MCF 10A (cell line): ENCODE measurements around the gene ELK4. TPM values are rescaled to one million over a fixed set of nuclear protein-coding genes. Genes with fewer than 3 reads are reported as not detected.

Experiments
- BruUV-seq: library from RNA; stranded (reverse); fragments of 400-500 nt; replicated peaks from 2 replicates; lab custom pipeline; 2021; lab: Mats Ljungman, UMichigan
- CTCF ChIA-PET: fragments of 300-600 bp; sonication (Branson Sonifier 250); formaldehyde crosslinking; extraction: SDS; loops from one replicate; lab custom pipeline; 2021; ENCODE audit warnings: antibody characterized with exemption, inconsistent platforms; lab: Yijun Ruan, JAX
- POLR2A ChIA-PET: fragments of 300-600, 350-650 bp; sonication (Branson Sonifier 250); formaldehyde crosslinking; extraction: SDS; loops from one replicate; lab custom pipeline; 2020; ENCODE audit warnings: antibody characterized with exemption, inconsistent platforms; lab: Yijun Ruan, JAX
- DNase-seq: peaks from one replicate; pipeline ENCODE4 v3.0.0-alpha.2; 2018; ENCODE audit not compliant: unreplicated experiment
- H3K27ac Mint-ChIP-seq: one replicate; pipeline ENCODE4 v1.8.0; 2022; ENCODE audit warnings: mild to moderate bottlenecking, low read depth, mixed read lengths; ENCODE audit not compliant: unreplicated experiment
- H3K27me3 Mint-ChIP-seq: one replicate; pipeline ENCODE4 v1.8.0; 2022; ENCODE audit warnings: mixed read lengths; ENCODE audit not compliant: insufficient read depth, unreplicated experiment
- H3K36me3 Mint-ChIP-seq: one replicate; pipeline ENCODE4 v1.8.0; 2022; ENCODE audit warnings: mild to moderate bottlenecking, moderate library complexity, mixed read lengths; ENCODE audit not compliant: insufficient read depth, unreplicated experiment
- H3K4me1 Mint-ChIP-seq: one replicate; pipeline ENCODE4 v1.8.0; 2022; ENCODE audit warnings: mixed read lengths; ENCODE audit not compliant: insufficient read depth, unreplicated experiment
- H3K4me3 Mint-ChIP-seq: one replicate; pipeline ENCODE4 v1.8.0; 2022; ENCODE audit warnings: mild to moderate bottlenecking, moderate library complexity, mixed read lengths; ENCODE audit not compliant: unreplicated experiment
- H3K9me3 Mint-ChIP-seq: one replicate; pipeline ENCODE4 v1.8.0; 2022; ENCODE audit warnings: mixed read lengths; ENCODE audit not compliant: unreplicated experiment
- CTCF ChIP-seq: fragments of 200-600 bp; IDR thresholded peaks from one replicate; pipeline ENCODE4 v1.8.0; 2022; ENCODE audit warnings: antibody characterized with exemption, mild to moderate bottlenecking; ENCODE audit not compliant: unreplicated experiment
- intact Hi-C: fragments of 100-400 bp; cut with micrococcal nuclease; formaldehyde crosslinking; loops from 2 replicates; pipeline ENCODE4 v1.14.1; 2022
- total RNA-seq: library from RNA; stranded (reverse); gene quantifications from 2 replicates; pipeline ENCODE4 v1.2.3, GENCODE V29; 2022

ELK4 gene
- total RNA-seq, 1 experiment from 2014 or later = 101 TPM

- TF ChIP-seq CTCF = no peak
- no peak overlapping the region for H3K4me3 Mint-ChIP-seq
- H3K4me1 Mint-ChIP-seq = peaks cover 15% of the 10 kb centered on the region
- no TSS peak for BruUV-seq
- H3K36me3 Mint-ChIP-seq = peaks cover 32% of the 10 kb centered on the region
- H3K27me3 Mint-ChIP-seq = no peaks in the 10 kb centered on the region
- DNase-seq = no peak
- intact Hi-C loops = no loop called here
- H3K9me3 Mint-ChIP-seq = no peaks in the 10 kb centered on the region
- no peak overlapping the region for H3K27ac Mint-ChIP-seq
- ChIA-PET CTCF (interaction anchor here (0.7 to 2.1 kb wide), 3 partner anchors 11 to 53 kb away, joined by 3 to 6 read pairs (median 4); no protein-coding TSS in a partner anchor), POLR2A (interaction anchor here (1.0 to 5.4 kb wide), 2 partner anchors 27 to 107 kb away, joined by 3 to 37 read pairs; partner anchors contain the start of gene ELK4)
Measured at GRCh38 chr1:205604825-205605505, 26.8 kb downstream of the ELK4 start.

- TF ChIP-seq CTCF = no peak
- DNase-seq = no peak
- Mint-ChIP-seq H3K27ac (no peak overlapping the region), H3K4me1 (peaks cover 16% of the 10 kb centered on the region), H3K4me3 (no peak overlapping the region), H3K36me3 (peaks cover 34% of the 10 kb centered on the region), H3K27me3 (no peaks in the 10 kb centered on the region), H3K9me3 (no peaks in the 10 kb centered on the region)
- CTCF ChIA-PET = interaction anchor here (2.1 kb wide), 1 partner anchor 13 kb away, joined by 6 read pairs; no protein-coding TSS in a partner anchor
- POLR2A ChIA-PET = interaction anchor here (0.9 kb wide), 1 partner anchor 28 kb away, joined by 6 read pairs; the partner anchor contains the start of gene ELK4
- BruUV-seq = no TSS peak
- intact Hi-C loops = no loop called here
Measured at GRCh38 chr1:205604059-205604458, 27.8 kb downstream of the ELK4 start.

GRCh38 chr1:205601205-205601604 is 30.6 kb downstream of the ELK4 start:
- TF ChIP-seq CTCF = no peak
- CTCF ChIA-PET = interaction anchor here (1.0 to 26.1 kb wide), 13 partner anchors 8 to 251 kb away, joined by 3 to 918 read pairs (median 5); partner anchors contain the start of gene ELK4
- DNase-seq = no peak
- BruUV-seq = no TSS peak
- no peaks in the 10 kb centered on the region for H3K9me3 Mint-ChIP-seq
- peaks cover 45% of the 10 kb centered on the region for H3K36me3 Mint-ChIP-seq
- POLR2A ChIA-PET = interaction anchor here (0.6 to 12.4 kb wide), 11 partner anchors 8 to 109 kb away, joined by 3 to 555 read pairs (median 7); partner anchors contain the start of gene ELK4
- intact Hi-C loops = no loop called here
- H3K4me3 Mint-ChIP-seq = no peak overlapping the region
- no peak overlapping the region for H3K27ac Mint-ChIP-seq
- H3K4me1 Mint-ChIP-seq = peaks cover 19% of the 10 kb centered on the region
- no peaks in the 10 kb centered on the region for H3K27me3 Mint-ChIP-seq

GRCh38 chr1:205600085-205600484 is 31.7 kb downstream of the ELK4 start:
- no peak overlapping the region for H3K4me3 Mint-ChIP-seq
- peaks cover 35% of the 10 kb centered on the region for H3K36me3 Mint-ChIP-seq
- intact Hi-C loops = no loop called here
- BruUV-seq = no TSS peak
- POLR2A ChIA-PET = interaction anchor here (0.6 to 12.4 kb wide), 13 partner anchors 8 to 1283 kb away, joined by 3 to 555 read pairs (median 6); partner anchors contain the start of gene ELK4
- H3K9me3 Mint-ChIP-seq = no peaks in the 10 kb centered on the region
- peak; percentile 42 for DNase-seq
- peaks cover 26% of the 10 kb centered on the region for H3K4me1 Mint-ChIP-seq
- CTCF ChIA-PET = interaction anchor here (0.7 to 26.1 kb wide), 9 partner anchors 8 to 250 kb away, joined by 3 to 918 read pairs (median 10); partner anchors contain the start of gene ELK4
- peak; percentile 17 for TF ChIP-seq CTCF
- H3K27me3 Mint-ChIP-seq = no peaks in the 10 kb centered on the region
- H3K27ac Mint-ChIP-seq = peak overlapping the region; percentile 55
